ENCODE measurements around the gene INMT. TPM values are rescaled to one million over a fixed set of nuclear protein-coding genes. Genes with fewer than 3 reads are reported as not detected.
A peak's percentile ranks its signal among the peaks of the same experiment; 100 is the strongest.

INMT gene
- polyA plus RNA-seq, 1 of the 3 experiments (the other 2 are of a cell fraction): not detected

DNA sequence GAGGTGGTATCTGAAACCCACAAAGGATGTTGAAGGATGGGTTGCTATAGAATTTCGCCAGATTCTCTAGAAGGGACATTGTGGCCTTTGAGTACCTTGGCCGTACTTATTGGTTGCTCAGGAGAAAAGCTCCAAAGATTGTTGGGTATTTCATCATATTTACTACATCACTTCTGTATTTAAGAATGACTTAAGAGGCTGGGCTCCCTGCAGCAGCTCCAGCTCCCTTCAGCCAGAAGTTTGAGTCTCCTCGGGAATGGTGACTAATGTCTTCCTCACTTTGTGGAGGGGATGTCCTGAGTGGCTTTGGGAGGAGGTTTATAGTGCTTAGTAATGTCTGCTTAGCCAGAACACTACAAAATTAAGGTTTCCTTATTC, 37.4 kb downstream of the INMT start:
- Histone ChIP-seq H3K9ac (no peak overlapping the region), H3K27ac (ENCODE audit: low read depth in 2 of 2, low read length in 1 of 2) (peak overlapping the region in 1 of 2 experiments; percentile 15; a peak in 1 of 4 replicates), H3F3A (replicated peaks; ENCODE audit: insufficient read depth) (peaks cover 3% of the 10 kb centered on the region), H3K9me2 (no peaks in the 10 kb centered on the region), H3K4me3 (ENCODE audit: low read depth in 2 of 2, low read length in 1 of 2) (no peak overlapping the region), H3K9me3 (no peaks in the 10 kb centered on the region), H3K27me3 (ENCODE audit: insufficient read depth) (no peaks in the 10 kb centered on the region), H3K79me2 (ENCODE audit: insufficient read depth) (no peaks in the 10 kb centered on the region), H3K4me1 (ENCODE audit: control insufficient read depth in 1 of 2, insufficient read depth in 2 of 2, low read depth in 1 of 2, low read length in 1 of 2) (no peaks in the 10 kb centered on the region), H3K4me2 (no peak overlapping the region), H4K20me1 (ENCODE audit: insufficient read depth) (no peaks in the 10 kb centered on the region), H3K36me3 (replicated peaks in 1 of 2; ENCODE audit: control insufficient read depth in 1 of 2, insufficient read depth in 2 of 2, low read length in 1 of 2) (peaks cover 11 to 66% of the 10 kb centered on the region in 2 experiments), H2AFZ (ENCODE audit: low read depth) (no peak overlapping the region)
- TF ChIP-seq SIN3A (IDR thresholded peaks at IDR 0.05; ENCODE audit: borderline replicate concordance, low read depth, low read length) (no peak), MEF2A (IDR thresholded peaks at IDR 0.05; ENCODE audit: borderline replicate concordance, low read depth) (no peak), FOSL2 (IDR thresholded peaks at IDR 0.05; ENCODE audit: borderline replicate concordance, low read depth) (0 out of 2 replicates have a peak, but pooled peaks have one; percentile 11), TCF12 (IDR thresholded peaks at IDR 0.05) (0 out of 2 replicates have a peak, but pooled peaks have one; percentile 3)
- no peak for DNase-seq
- CTCF ChIA-PET: interaction anchor here (1.0 kb wide), 1 partner anchor 194 kb away, joined by 4 read pairs; no protein-coding TSS in a partner anchor
- 54% methylated on average over 3 of the region's 3 CpGs for WGBS (ENCODE audit: low lambda C conversion rate)
- POLR2A ChIA-PET: no interaction called here

DNA sequence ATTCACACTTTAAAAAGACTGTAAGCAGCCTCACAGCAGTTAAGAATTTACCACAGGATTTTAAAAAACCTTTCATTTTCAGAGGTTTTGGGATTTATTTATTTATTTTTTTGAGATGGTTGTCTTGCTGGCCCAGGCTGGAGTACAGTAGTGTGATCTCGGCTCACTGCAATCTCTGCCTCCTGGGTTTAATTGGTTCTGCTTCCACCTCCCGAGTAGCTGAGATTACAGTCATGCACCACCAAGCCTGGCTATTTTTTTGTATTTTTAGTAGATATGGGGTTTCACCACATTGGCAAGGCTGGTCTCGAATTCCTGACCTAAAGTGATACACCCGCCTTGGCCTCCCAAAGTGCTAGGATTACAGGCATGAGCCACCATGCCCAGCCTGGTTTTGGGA, 38.4 kb downstream of the INMT start:
- no peaks in the 10 kb centered on the region for H3K9me2 ChIP-seq
- no peaks in the 10 kb centered on the region for H4K20me1 ChIP-seq (ENCODE audit: insufficient read depth)
- peaks cover 3% of the 10 kb centered on the region for H3F3A ChIP-seq (replicated peaks; ENCODE audit: insufficient read depth)
- H3K27ac ChIP-seq (ENCODE audit: low read depth in 2 of 2, low read length in 1 of 2): no peak overlapping the region
- POLR2A ChIA-PET: no interaction called here
- H3K4me1 ChIP-seq (ENCODE audit: control insufficient read depth in 1 of 2, insufficient read depth in 2 of 2, low read depth in 1 of 2, low read length in 1 of 2): peaks cover 0 to 2% of the 10 kb centered on the region in 2 experiments; a peak in 1 of 4 replicates
- no peak for DNase-seq
- H3K27me3 ChIP-seq (ENCODE audit: insufficient read depth): no peaks in the 10 kb centered on the region
- H3K4me2 ChIP-seq: no peak overlapping the region
- no peaks in the 10 kb centered on the region for H3K79me2 ChIP-seq (ENCODE audit: insufficient read depth)
- no peak overlapping the region for H2AFZ ChIP-seq (ENCODE audit: low read depth)
- no peak overlapping the region for H3K9ac ChIP-seq
- peaks cover 11 to 57% of the 10 kb centered on the region in 2 experiments for H3K36me3 ChIP-seq (replicated peaks in 1 of 2; ENCODE audit: control insufficient read depth in 1 of 2, insufficient read depth in 2 of 2, low read length in 1 of 2)
- CTCF ChIA-PET: interaction anchor here (0.9 to 2.5 kb wide), 8 partner anchors 11 to 344 kb away, joined by 6 to 17 read pairs (median 8); no protein-coding TSS in a partner anchor
- 94% methylated on average over 4 of the region's 4 CpGs for WGBS (ENCODE audit: low lambda C conversion rate)
- no peaks in the 10 kb centered on the region for H3K9me3 ChIP-seq
- no peak for TF ChIP-seq EZH2phosphoT487 (IDR thresholded peaks at IDR 0.05; ENCODE audit: borderline replicate concordance, low read depth)
- TF ChIP-seq FOXM1 (IDR thresholded peaks at IDR 0.05; ENCODE audit: low read depth): no peak
- TF ChIP-seq, protein P1, sequence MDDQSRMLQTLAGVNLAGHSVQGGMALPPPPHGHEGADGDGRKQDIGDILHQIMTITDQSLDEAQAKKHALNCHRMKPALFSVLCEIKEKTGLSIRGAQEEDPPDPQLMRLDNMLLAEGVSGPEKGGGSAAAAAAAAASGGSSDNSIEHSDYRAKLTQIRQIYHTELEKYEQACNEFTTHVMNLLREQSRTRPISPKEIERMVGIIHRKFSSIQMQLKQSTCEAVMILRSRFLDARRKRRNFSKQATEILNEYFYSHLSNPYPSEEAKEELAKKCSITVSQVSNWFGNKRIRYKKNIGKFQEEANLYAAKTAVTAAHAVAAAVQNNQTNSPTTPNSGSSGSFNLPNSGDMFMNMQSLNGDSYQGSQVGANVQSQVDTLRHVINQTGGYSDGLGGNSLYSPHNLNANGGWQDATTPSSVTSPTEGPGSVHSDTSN (IDR thresholded peaks at IDR 0.05): no peak
- TF ChIP-seq POLR2AphosphoS5 (IDR thresholded peaks at IDR 0.05; ENCODE audit: low read depth, low read length): no peak
- no peak for TF ChIP-seq TCF12 (IDR thresholded peaks at IDR 0.05)
- no peak for TF ChIP-seq JUND (IDR thresholded peaks at IDR 0.05)
- no peak for TF ChIP-seq USF2 (IDR thresholded peaks at IDR 0.05; ENCODE audit: borderline replicate concordance, low read depth, low read length)
- no peak for TF ChIP-seq FOSL2 (IDR thresholded peaks at IDR 0.05; ENCODE audit: borderline replicate concordance, low read depth)
- no peak for TF ChIP-seq TEAD4 (IDR thresholded peaks at IDR 0.05; ENCODE audit: borderline replicate concordance, insufficient read depth)
- TF ChIP-seq NRF1 (IDR thresholded peaks at IDR 0.05; ENCODE audit: low read depth, low read length): no peak
- TF ChIP-seq RFX5 (IDR thresholded peaks at IDR 0.05; ENCODE audit: low read length): no peak
- no peak for TF ChIP-seq MEF2A (IDR thresholded peaks at IDR 0.05; ENCODE audit: borderline replicate concordance, low read depth)
- TF ChIP-seq, protein P2, sequence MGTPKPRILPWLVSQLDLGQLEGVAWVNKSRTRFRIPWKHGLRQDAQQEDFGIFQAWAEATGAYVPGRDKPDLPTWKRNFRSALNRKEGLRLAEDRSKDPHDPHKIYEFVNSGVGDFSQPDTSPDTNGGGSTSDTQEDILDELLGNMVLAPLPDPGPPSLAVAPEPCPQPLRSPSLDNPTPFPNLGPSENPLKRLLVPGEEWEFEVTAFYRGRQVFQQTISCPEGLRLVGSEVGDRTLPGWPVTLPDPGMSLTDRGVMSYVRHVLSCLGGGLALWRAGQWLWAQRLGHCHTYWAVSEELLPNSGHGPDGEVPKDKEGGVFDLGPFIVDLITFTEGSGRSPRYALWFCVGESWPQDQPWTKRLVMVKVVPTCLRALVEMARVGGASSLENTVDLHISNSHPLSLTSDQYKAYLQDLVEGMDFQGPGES (IDR thresholded peaks at IDR 0.05; ENCODE audit: low read depth, low read length): no peak
- H3K4me3 ChIP-seq (ENCODE audit: low read depth in 2 of 2, low read length in 1 of 2): no peak overlapping the region

Data from SK-N-SH (cell line).